HG03571 (cell line): ENCODE results near the gene ODF2.
"Not testable (repeated sequence)": the region's sequence is repeated elsewhere in the genome, so short reads cannot be mapped to it uniquely, and the experiment has no call there.

Experiments
- ATAC-seq: cut with Tn5 transposase; IDR thresholded peaks from one replicate; pipeline ENCODE4 v1.9.1; 2021; ENCODE audit not compliant: unreplicated experiment

Gene ODF2

GRCh38 chr9:128455849-128456612 is at the start of gene ODF2:
TSS of gene ODF2 (plus strand) at chr9:128456006. CDS start at chr9:128456092, 86 bp downstream.
- peak; percentile 74 for ATAC-seq

DNA sequence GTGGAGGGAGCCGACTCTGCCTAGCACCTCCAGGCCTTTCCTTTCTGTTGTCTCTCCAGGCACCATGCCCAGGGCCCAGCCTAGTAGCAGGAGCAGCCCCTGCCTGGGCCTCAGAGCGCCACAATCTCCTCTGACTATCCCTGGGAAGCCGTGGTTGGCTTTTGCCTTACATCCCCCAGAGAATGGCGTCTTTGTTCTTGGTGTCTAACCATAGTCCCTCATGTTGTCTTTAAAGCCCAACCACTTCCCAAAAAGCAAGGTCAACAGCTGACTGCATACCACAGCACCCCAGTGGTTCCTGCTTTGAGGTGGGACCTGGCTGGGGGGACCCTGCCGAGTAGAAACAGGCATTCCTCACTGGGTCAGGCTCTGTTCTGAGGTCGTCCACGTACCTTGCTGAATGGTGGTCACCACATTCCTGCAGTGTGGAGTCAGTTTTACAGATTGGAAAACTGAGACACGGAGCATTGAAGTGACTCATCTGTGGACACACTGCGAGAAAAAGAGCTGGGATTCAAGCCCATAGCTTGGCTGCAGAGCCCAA is 48.9 kb upstream of the ODF2 start:
- ATAC-seq: no peak

DNA sequence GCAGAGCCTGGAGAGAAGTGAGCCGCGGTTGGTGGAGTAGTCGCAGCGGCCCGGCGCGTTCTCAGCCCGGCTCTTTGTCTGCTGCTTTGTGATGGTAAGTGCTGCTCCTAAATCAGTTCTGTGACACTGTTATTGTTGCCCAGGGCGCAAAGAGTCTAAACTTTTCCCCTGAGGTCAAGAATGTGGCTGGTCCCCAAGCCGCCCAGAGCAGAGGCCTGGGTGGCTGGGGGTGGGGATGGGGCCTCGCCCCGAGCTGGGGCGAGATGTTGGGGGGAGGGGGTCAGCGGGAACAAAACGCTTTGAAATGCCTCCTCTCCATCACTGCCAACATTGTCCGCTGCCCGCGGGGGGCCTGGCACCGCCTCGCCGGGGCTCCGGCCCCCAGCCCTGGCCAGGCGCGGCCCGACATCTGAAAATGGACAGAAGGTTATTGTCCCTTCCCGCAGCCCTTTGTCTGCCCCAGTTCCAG is 46.8 kb upstream of the ODF2 start:
- no peak for ATAC-seq

GRCh38 chr9:128409450-128409849 is 46.4 kb upstream of the ODF2 start:
- no peak for ATAC-seq

GRCh38 chr9:128409978-128410377 is 45.8 kb upstream of the ODF2 start:
- ATAC-seq: no peak

- ATAC-seq: no peak
These were observed 44.3 kb upstream of the ODF2 start for GRCh38 chr9:128411364-128412119.

DNA sequence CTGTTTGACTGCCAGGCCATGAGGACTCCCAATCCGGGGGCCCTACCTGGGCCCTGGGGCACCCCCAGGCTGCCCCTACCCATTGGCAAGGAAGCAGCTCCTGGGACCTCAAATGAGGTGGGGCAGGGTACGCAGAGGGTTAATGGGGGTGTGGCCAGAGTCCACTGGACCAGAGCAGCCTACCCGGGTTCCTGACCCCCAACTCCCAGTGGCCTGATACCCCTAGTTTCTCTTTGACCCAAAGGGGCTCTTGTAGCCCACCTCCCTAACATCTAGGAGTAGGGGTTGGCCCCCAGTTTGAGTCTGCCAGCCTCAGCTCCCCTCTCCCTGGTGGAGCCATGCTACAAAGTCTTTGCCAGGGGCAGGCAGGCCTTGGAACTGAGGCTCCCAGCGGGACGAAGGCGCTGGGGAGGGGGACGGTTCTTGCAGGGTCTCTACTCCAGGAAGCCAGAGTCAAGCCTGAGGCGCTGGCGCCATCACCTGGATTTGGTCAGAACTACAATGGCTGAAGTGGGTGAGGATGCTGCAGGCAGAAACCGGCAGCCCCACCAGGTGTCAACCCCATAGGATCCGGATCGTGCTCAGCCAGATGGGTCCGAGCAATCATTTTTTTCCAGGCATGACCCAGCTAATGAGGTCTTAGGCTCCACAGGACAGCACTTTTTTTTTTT is 43.6 kb upstream of the ODF2 start:
- no peak for ATAC-seq

DNA sequence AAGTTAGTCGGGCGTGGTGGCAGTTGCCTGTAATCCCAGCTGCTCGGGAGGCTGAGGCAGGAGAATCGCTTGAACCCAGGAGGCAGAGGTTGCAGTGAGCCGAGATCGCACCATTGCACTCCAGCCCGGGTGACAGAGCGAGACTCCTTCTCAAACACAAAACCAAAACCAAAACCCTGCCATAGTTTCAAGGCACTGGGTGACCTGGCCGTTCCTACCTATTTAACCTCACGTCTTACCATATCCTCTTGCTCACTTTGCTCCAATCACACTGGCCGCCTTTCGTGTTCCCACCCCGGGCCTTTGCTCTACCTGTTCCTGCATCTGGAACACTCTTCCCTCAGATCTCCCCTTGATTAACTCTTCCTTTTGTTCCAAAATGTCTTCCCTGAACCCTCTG is 42.1 kb upstream of the ODF2 start:
- not testable (repeated sequence) for ATAC-seq

DNA sequence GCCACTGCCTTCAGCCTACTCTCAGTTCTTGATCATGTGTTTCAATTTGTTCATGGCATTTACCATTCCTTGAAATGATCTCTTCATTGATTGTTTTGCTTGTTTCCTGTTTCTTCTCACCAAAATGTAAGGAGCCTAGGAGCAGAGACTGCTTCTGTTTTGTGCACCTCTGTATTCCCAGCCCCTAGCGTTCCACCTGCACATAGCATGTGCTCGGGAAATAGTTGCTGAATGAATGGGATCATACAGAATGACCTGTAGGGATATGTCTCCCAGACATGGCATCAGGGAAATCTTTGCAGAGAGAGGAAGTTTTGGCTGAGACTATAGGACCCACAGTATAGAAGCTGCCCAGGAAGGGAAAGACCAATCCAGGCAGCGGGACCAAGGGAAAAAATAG is 41.3 kb upstream of the ODF2 start:
- ATAC-seq: no peak

DNA sequence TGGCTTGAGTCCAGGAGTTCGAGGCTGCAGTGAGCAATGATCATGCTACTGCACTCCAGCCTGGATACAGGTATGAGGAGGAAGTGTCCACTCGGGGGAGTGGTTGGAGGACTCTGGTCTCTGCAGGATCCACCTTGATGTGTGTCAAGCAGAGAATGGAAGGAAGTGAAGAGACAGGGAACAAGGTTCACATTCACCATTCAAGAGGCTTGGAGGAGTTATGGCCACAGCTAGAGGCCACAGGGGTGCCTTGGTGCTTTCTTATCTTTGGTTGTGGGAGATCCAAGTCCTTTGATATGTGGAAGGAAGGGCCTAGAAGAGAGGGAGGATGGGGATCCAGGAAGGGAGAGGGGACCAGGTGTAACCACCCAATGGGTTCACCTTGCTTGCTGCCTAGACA is 40.5 kb upstream of the ODF2 start:
- ATAC-seq: no peak

DNA sequence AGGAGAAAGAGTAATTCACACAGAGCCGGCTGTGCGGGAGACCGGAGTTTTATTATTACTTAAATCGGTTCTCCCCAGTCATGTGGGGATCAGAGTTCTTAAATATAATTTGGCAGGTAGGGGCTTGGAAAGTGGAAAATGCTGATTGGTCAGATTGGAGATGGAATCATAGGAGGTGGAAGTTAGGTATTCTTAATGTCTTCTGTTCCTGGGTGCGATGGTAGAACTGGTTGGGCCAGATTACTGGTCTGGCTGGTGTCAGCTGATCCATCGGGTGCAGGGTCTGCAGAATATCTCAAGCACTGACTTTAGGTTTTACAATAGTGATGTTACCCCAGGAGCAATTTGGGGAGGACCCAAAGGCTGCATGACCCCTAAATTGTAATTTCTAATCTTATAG is 39.8 kb upstream of the ODF2 start:
- ATAC-seq: no peak

- ATAC-seq: no peak
These were observed 39.3 kb upstream of the ODF2 start for GRCh38 chr9:128416432-128417019.

GRCh38 chr9:128419061-128419925 is 36.5 kb upstream of the ODF2 start:
- ATAC-seq: no peak

DNA sequence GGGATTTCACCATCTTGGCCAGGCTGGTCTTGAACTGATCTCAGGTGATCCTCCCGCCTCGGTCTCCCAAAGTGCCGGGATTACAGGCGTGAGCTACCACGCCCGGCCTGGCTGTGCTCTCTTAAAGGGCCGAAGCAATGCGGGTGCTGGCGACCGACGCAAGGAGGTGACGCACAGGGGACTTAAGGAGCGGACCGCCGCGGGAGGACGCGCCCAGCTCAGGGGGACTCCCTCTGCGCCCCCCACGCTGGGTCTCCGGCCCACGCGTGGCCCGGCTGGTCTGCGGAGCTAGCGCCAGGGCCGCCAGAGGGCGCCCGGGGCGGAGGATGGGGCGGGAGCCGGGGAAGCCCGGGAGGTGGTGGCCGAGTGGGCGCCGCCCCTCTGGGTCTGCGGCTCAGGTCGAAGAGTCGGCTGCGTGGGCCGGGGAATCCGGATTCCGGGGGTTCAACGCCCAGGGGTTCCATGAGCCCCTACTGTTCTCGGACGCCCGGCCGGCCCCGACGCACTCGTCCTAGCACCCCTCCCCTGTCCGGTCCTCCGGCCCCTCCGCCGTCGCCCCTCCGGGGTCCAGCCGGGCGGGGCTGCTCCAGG is 35.7 kb upstream of the ODF2 start:
- ATAC-seq: peak; percentile 59

- peak; percentile 71 for ATAC-seq
These were observed 34.9 kb upstream of the ODF2 start, which contains the start of gene CERCAM for GRCh38 chr9:128420651-128421481. TSS of gene CERCAM (plus strand) at chr9:128420857. CDS start at chr9:128420878, 21 bp downstream.

- no peak for ATAC-seq
These were observed 34.3 kb upstream of the ODF2 start for GRCh38 chr9:128421482-128421996.

DNA sequence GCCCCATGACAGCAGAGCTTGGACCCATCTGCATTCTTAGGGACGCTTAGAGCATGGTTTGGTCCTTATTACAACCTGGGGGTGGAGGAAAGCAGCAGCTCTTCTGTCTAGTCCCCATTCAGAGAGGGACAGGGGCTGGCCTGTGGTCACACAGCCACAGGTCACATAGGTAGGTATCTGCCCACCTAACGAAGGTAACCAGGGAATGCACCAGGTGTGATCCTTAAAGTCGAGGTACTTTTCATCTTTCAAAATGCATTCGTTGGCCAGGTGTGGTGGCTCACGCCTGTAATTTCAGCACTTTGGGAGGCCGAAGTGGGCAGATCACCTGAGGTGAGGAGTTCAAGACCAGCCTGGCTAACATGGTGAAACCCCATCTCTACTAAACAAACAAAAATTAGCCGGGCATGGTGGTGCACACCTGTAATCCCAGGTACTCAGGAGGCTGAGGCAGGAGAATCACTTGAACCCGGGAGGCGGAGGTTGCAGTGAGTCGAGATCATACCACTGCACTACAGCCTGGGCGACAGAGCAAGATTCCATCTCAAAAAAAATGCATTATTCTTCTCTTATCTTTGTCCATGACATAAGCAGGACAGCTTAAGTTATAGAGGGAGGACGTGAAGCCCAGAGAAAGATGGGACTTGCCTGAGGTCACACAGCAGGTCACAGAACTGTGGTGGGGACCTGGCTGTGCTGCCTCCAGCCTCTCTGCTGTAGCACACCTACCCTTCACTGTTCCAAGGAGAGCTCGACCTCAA is 33.6 kb upstream of the ODF2 start:
- not testable (repeated sequence) for ATAC-seq

DNA sequence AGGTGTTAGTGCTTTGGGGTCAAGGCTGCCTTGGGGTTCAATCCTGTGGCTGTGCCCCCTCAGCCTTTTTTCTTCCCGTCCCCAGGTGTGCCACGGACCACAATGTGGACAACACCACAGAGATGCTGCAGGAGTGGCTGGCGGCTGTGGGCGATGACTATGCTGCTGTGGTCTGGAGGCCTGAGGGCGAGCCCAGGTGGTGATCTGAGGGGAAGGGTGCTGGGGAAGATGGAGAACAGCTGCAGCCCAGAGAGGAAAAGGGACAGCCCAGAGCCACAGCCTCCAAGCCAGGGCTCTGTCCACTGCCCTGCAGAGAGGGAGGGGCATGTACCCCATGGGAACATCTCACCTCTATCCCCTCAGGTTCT is 33.0 kb upstream of the ODF2 start:
- ATAC-seq: no peak
